Cardiac septum (tissue), 1 donor: ENCODE results near the gene CSH1. TPM values are rescaled to one million over a fixed set of nuclear protein-coding genes. Genes with fewer than 3 reads are reported as not detected.
"Not testable (repeated sequence)": the region's sequence is repeated elsewhere in the genome, so short reads cannot be mapped to it uniquely, and the experiment has no call there.

Source experiments
- DNase-seq: peaks from one replicate; pipeline ENCODE4 v3.0.0-alpha.2; 2020; ENCODE audit warnings: low spot score
- intact Hi-C: fragments of 100-400 bp; cut with DNase I; formaldehyde crosslinking; loops from one replicate; pipeline ENCODE4 v1.14.0; 2022
- total RNA-seq: library from RNA; stranded (reverse); fragmentation: NEBNext Ultra II Directional; extraction: Animal tissue kit (Norgen Biotek cat#: 25700); gene quantifications from one replicate; pipeline ENCODE4 v1.2.1, GENCODE V29; 2021
- donor health status: DM: no; HTN: no; CAD: no.

The CSH1 gene
- total RNA-seq, 1 donor from 2014 or later, result not detected

DNA sequence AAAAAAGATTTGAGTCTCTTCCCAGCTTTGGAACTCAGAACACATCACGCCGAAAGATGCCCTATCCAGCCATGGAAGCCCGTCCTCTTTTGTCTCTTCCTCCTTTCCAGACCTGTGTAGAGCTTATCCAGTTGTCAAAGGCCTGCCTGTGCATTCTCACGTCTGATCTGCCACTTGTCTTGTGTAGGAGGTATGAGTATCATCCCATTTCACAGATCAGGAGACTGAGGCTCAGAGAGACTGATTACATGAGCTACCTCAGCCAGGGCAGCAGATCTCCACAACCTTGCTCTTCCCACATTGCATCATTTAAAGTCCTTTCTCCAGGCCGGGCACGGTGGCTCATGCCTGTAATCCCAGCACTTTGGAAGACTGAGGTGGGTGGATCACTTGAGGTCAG, 21.7 kb downstream of the CSH1 start:
- intact Hi-C loops, DNase-seq: not testable (repeated sequence)

DNA sequence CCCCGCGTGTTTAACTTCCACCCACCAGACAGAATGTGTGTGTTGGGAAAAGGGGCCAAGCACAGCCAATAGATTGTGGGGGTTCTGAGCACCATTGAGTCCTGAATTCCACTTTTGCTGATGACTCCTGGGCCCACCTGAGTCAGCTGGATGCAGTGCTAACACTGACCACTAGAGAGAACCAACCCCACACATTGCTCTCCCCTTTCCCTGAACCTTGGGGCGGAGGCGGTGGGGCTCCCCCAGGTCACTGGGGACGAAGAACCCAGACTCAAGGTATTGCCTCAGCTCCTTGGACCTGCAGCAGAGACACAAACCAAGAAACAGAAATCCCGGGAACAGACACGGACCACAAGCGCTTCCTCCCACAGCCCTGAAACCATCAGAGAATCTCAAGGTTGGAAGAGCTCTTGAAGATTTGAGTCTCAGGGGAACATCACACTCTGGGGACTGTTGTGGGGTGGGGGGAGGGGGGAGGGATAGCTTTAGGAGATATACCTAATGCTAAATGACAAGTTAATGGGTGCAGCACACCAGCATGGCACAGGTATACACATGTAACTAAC, 22.2 kb downstream of the CSH1 start:
- intact Hi-C loops, DNase-seq: not testable (repeated sequence)

GRCh38 chr17:63873577-63873976, 22.8 kb downstream of the CSH1 start, which contains the start of gene CSH2:
Gene CSH2, minus strand, starts transcription at chr17:63873677. Its CDS starts 63 bp downstream, at chr17:63873614.
- DNase-seq, intact Hi-C loops: not testable (repeated sequence)

- intact Hi-C loops, DNase-seq: not testable (repeated sequence)
Observed at GRCh38 chr17:63871646-63872365, 24.6 kb downstream of the CSH1 start.

DNA sequence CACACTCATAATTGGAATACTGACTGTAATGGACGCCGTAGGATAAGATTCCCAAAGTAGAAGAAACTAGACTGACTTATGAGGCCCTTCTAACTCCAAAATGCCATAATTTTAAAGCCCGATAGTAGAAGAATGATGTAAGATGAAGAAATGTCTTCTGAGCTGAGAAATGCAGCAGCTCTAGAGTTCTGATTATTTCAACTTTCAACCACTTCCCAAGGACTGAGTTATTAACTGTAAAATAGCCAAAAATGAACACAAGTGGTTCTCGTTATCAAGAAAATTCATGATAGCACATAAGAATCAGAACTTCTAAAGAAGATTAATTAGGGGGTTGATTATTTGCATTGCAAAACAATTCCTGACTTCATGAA, 26.1 kb downstream of the CSH1 start:
- intact Hi-C loops, DNase-seq: not testable (repeated sequence)

DNA sequence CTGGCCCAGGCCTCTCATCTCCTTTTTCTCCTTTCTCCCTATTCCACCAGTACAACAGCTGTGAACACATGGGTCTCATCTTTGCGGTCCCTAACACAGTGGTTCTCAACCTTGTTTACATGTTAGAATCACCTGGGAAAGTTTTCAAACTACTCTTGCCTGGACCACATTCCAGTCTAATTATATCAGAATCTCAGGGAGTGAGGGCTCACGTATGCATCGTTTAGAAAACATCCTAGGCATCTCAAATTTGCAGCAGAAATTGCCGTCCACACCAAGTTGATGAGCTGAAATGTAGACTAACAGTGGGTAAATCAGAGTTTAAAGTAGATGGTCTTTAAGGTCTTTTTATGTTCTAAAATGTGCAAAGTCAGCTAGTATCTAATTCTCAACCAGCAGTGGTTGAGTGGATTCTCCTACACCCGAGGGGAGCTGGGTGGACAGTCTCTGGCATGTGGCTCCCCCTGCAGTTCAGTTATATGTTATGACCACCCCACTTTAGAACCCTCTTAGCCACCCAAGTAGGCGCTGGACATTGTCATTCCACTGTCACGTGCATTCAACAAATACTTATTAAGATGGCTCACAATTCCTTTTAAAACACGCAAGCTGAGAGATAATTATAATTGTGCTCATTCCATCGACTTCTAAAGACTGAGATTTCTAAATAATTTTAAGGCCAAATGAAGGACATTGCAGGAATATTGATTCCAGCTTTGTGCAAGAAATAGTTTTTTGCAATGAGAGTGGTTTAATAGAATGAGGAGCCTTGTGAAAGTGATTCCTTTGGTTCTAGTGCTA, 26.7 kb downstream of the CSH1 start:
- DNase-seq, intact Hi-C loops: not testable (repeated sequence)

GRCh38 chr17:63866625-63867024, 29.7 kb downstream of the CSH1 start:
- intact Hi-C loops, DNase-seq: not testable (repeated sequence)

GRCh38 chr17:63859257-63859656, 37.1 kb downstream of the CSH1 start:
- intact Hi-C loops, result no loop called here
- DNase-seq, result no peak

DNA sequence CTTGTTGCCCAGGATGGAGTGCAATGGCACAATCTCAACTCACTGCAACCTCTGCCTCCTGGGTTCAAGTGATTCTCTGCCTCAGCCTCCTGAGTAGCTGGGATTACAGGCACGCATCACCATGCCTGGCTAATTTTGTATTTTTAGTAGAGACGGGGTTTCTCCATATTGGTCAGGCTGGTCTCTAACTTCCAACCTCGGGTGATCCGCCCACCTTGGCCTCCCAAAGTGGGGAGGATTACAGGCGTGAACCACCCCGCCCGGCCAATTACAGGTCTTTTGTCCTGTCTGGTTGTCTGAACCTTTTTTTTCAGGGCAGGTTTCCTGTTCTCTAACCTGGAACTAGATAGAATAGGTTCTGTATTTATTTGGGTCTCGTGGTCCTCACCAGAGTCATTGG, 39.9 kb downstream of the CSH1 start:
- intact Hi-C loops, DNase-seq: not testable (repeated sequence)

DNA sequence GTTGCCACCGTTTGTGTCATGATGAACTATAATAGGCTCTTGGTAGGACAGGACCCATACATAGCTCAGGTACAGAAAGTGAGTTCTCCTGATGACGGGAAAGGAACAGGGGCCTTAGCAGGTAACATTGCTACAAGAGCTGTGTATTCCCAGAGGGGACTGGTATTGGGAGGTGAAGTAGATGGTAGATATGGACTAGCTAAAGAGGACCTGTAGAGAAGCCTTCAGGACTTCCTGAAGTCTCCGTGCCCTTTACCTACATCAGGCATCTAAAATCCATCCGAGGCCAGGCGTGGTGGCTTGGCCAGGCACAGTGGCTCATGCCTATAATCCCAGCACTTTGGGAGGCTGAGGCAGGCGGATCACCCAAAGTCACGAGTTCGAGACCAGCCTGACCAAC, 41.2 kb downstream of the CSH1 start:
- intact Hi-C loops, result no loop called here

DNA sequence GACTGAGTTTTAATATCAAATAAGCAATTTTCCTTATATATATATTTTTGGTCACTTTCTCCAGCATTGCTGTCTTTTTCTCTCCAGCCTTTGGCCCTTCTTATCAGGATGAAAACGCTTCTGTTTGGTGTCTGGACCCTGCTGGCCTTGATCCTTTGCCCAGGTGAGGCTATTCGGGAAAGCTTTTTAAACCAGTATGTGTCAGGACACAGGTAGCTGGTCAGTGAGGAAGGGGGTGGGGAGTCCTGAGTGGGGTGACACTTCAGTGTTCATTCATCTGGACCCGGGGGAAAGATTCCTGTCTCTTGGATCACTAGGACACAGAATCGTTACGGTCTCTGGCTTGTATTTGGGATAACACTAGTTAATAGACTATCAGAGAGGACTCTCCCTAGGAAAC, 41.7 kb downstream of the CSH1 start:
- DNase-seq, result no peak
- intact Hi-C loops, result no loop called here

More for the DNA sequence above, 41.2 kb downstream of the CSH1 start:
- no peak for DNase-seq

GRCh38 chr17:63853260-63853659, 43.1 kb downstream of the CSH1 start:
- intact Hi-C loops, result no loop called here
- DNase-seq, result no peak

DNA sequence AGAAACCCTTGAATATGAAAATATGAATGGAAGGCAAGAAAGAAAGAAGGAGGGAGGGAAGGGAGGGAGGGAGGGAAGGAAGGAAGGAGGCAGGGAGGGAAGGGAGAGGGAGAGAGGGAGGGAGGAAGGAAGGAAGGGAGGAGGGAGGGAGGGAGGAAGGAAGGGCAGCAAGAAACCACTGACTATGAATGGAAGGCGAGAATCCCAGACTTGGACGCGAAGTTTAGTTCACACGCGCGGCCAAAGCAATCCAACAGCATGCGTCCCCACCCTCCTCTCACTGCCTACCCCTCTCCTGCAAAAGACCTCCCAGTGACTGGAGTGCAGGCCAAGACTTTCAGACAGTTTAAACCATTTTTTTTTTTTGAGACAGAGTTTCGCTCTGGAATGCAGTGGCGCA, 46.0 kb downstream of the CSH1 start:
- intact Hi-C loops, result no loop called here
- DNase-seq, result no peak

GRCh38 chr17:63848834-63849689, 47.3 kb downstream of the CSH1 start:
- intact Hi-C loops, result loop anchor here (10.0 kb wide), 1 partner anchor 656 kb away; the partner anchor contains the start of genes CEP95 and DDX5
- DNase-seq, result peak; percentile 97

DNA sequence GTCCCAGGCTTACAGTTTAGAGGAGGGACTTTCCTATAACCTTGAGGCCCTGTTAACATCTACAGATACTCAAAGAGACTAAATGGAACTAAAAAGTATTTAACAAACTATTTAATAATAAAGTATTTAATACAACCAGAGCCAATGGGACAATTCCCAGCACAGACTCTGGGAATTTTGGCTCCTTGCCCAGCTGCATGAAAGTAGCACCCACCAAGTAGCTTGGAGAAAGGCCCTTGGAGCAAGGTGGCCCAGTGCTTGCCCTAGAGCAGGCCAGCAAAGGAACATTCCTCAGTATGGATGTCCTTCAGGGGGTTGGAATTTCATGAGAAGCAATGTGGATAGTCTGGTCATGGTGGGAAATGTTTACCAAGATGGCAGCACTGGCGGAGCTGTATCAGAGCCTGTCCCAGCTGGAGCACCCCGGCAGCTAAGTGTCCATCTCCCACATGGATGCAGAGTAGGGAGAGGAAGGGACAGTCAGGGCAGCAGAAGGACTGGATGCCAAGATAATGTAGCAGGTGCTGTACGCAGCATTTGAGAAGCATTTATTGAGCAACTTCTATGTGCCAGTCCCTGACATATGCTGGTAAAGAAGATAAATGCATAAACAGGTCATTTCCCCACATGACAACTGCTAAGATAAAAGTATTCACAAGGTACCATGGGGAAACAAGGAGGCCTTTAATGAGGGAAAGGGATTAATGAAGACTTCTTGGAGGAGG, 48.7 kb downstream of the CSH1 start:
- intact Hi-C loops, result loop anchor here (10.0 kb wide), 1 partner anchor 657 kb away; the partner anchor contains the start of genes CEP95 and DDX5

GRCh38 chr17:63845509-63845908, 50.9 kb downstream of the CSH1 start:
- DNase-seq, result no peak
- intact Hi-C loops, result loop anchor here (10.0 kb wide), 1 partner anchor 659 kb away; the partner anchor contains the start of genes CEP95 and DDX5

More for the DNA sequence above, 48.7 kb downstream of the CSH1 start:
- DNase-seq, result no peak
